Cardiac fibroblast (primary cell): ENCODE data around the gene CALR3.

ENCODE experiments used
- DNase-seq, 2 donors: peaks; one replicate each; pipeline versions ENCODE4 v3.0.0 to v3.0.0-alpha.2; 2010; ENCODE audit warnings: low read depth in 2 of 2
- H3K4me3 ChIP-seq, 2 donors: replicated peaks in 1 of 2; 1 replicate in 1 of 2; 2 replicates in 1 of 2; pipeline ENCODE4 v1.5.1; 2011; ENCODE audit warnings: low read depth in 2 of 2, low read length in 2 of 2, mild to moderate bottlenecking in 2 of 2, moderate library complexity in 1 of 2
- CTCF ChIP-seq: IDR thresholded peaks from one replicate; pipeline ENCODE4 v1.5.1; 2011; ENCODE audit warnings: low read depth, mild to moderate bottlenecking, low read length, inconsistent platforms

Gene CALR3

DNA sequence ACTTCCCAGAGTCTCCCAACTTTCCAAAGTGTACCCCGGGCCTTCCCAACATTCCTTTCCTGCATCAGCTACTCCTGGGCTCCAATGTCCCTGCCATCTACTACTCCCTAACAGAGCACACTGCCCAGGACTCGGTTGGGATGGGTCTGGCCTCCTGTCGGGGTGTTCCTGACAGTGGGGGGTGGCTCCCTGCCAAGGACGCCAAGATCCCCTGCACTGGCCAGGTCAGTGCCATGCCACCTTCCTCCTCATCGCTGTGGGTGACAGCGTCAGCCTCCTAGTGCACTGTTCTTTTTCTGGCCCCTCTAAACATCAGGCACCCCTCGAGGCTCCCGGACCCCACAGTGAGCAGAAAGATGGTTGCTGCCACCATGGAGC, 38.0 kb downstream of the CALR3 start:
- TF ChIP-seq CTCF, result no peak
- H3K4me3 ChIP-seq, result no peak overlapping the region
- DNase-seq, result no peak

DNA sequence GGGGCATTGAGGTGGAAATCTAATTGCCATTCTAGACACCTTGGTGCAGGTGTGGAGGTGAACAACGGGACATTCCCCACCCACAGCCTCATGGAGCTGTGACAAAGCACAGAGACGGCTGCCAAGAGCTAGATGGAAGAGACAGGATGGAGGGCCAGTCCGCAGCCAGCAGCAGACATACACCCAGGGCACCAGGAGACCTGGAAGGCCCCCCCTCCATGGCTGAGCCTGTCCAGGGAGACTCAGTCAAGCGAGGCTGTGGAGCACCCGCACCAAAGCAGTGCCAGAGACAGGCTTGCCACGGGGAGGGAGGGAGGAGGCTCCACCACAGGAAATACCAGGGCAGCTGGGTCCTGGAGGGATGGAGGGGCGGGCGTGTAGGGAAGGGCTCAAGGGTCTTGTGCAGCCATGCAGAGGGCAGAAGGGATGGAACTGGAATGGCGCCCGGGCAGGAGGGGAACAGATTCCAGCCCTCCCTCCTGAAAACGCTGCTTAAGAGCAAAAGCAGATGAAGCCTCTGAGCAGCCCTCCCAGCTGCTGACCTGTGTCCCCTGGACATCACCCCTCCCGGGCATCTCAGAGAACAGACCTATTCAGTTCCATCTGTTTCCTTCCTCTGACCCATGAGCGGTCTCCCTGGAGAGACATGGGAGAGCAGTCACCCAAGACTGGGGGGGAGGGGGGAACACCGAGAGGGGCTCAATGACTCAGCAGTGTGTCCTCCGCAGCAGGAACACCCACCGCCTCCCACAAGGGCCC, 38.6 kb downstream of the CALR3 start:
- no peak for TF ChIP-seq CTCF
- H3K4me3 ChIP-seq, result peak overlapping the region in 1 of 2 donors; percentile 4
- peak; percentile 42 to 80 for DNase-seq

GRCh38 chr19:16456652-16457194, 39.2 kb downstream of the CALR3 start:
- TF ChIP-seq CTCF, result no peak
- no peak for DNase-seq
- no peak overlapping the region for H3K4me3 ChIP-seq

- no peak for TF ChIP-seq CTCF
- no peak overlapping the region for H3K4me3 ChIP-seq
- no peak for DNase-seq
Observed at GRCh38 chr19:16455489-16455888, 40.5 kb downstream of the CALR3 start.

DNA sequence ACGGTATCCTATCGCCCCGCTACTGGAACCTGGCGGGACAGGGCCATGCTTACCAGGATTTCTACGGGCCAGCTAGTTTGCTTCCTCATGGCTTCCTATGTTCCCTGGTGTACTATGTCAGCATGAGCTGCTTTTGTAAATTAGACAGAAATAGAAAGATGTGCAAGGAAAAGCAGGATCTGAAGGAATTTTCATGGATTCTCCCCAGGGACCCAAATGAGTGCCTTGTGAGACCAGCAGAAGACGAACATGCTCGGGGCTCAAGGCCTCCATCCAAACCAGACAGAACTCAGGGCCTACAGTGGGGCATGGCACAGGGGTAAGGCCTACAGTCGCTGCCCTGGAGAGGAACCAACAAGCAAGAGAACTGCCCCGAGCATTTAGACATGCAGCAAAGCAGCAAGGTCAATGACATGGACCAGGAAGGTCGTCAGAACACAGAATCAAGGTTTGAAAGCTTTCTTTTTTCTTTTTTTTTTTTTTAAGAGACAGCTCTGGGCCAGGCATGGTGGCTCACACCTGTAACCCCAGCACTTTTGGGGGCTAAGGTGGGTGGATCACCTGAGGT, 41.5 kb downstream of the CALR3 start:
- no peak overlapping the region for H3K4me3 ChIP-seq
- TF ChIP-seq CTCF, result no peak
- no peak for DNase-seq

DNA sequence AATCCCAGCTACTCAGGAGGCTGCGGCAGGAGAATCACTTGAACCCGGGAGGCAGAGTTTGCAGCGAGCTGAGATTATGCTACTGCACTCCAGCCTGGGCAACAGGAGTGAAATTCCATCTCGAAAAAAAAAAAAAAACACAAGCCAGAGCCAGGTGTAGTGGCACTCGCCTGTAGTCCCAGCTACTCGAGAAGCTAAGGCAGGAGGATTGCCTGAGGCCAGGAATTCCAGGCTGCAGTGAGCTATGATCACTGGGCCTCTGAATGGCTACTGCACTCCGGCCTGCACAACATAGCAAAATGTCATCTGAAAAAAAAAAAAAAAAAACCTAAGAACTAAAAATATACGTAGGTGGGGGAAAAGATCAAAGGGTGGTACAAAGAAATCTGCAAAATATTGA, 43.6 kb downstream of the CALR3 start:
- no peak for DNase-seq
- no peak for TF ChIP-seq CTCF
- no peak overlapping the region for H3K4me3 ChIP-seq
